NCI-H2196 treated with DMSO at 0.1 percent for 48 hours (cell line): Measurements from ENCODE around the gene PALS1.
"Not testable (repeated sequence)": the region's sequence is repeated elsewhere in the genome, so short reads cannot be mapped to it uniquely, and the experiment has no call there.

Experiments
- DNase-seq: peaks from one replicate; lab custom pipeline; 2025; ENCODE audit not compliant: unreplicated experiment; lab: John Stamatoyannopoulos, UW

Gene PALS1

DNA sequence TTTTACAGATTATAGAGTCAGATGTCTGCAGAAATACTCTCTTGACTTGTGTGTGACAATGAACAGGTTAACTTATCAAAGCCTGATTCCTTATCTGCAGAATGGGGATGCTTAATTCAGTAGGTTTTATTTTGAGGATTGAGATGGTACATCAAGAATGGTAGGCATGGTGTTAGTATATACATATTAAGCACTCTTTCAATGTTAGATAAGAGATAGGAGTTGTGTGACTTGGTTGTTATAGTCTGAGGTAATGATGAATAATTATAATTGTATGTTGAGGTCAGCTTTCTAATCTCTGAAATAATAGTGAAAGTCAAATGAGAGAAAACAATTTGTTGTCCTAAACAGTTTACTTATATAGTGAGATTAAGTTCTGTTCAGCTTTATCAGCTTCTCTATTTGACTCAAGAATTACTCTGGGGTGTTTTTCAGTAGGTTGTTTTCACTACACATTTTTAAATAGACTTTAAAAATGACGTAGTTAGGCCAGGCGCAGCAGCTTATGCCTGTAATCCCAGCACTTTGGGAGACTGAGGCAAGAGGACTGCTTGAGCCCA, 11.9 kb downstream of the PALS1 start:
- DNase-seq, result no peak

DNA sequence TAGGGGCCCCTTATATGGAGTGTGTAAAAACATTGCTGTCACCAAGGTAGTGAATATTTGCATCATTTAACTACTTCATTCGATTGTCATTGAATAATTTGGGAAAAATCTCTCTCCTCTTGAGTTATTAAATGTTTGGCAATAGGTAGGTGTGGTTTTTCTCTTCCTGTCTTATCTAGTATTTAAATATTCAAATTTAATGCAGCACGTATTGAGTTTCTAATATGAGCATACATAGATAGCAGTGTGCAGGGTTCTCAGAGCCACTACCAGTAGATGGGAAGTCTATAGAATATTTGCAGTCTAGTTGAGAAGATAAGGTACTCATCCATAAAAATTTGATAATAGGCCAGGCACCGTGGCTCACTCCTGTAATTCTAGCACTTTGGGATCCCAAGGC, 16.7 kb downstream of the PALS1 start:
- DNase-seq, result no peak

DNA sequence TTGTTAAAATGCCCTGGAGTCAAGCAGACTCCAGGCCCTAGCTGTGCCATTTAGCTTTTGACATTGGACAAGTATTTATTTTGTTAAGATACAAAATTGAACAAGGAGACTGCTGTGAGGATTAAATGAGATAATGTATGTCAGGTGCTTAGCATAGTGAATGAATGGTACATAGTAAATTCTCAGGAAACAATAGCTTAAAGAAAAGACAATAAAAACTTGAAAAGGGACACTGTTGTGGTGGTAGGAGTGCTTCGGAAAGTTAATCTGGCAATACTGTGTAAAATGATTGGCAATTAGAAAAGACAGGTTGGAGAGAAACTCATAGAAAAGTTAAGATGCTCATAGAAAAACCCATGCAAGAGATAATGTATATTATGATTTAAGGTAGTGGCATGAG, 19.7 kb downstream of the PALS1 start:
- no peak for DNase-seq

DNA sequence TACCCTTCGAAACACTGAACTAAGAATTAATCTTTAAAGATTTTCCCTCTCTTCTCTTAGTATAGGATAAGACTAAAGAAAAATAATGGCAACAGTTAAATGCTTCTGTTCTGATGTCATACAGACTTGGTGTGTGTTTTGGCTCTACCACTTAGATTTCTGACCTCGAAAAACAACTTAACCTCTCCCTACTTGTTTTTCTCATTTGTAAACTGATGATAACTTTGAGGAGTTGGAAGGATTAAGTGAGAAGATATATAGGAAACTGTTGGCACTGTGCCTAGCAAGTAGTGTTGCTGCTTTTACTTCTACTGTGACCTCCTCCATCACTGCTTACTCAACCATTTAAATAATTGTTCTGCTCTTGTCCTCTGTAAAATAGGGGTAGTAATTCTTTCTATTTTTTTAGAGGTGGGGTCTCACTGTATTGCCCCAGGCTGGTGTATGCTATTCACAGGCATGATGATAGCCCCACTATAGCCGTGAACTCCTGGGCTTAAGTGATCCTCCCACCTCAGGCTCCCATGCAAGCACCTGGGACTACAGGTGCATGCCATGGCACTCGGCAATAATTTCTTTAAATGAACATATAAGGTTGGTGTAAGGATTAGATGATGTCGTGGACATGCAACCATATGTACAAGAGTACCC, 22.4 kb downstream of the PALS1 start:
- no peak for DNase-seq

DNA sequence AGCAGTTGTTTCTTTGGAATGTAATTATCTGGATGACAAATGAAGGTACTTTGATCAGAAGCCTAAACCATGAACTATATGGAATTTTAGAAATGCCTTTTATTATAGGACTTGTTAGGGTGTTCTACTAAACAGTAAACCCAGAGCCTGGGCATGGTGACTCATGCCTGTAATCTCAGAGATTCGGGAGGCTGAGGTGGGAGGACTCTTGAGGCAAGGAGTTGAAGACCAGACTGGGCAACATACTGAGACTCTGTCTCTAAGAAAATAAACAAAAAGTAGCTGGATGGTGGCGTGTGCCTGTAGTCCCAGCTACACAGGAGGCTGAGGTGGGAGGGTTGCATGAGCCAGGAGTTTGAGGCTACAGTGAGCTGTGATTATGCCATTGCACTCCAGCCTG, 23.9 kb downstream of the PALS1 start:
- no peak for DNase-seq

DNA sequence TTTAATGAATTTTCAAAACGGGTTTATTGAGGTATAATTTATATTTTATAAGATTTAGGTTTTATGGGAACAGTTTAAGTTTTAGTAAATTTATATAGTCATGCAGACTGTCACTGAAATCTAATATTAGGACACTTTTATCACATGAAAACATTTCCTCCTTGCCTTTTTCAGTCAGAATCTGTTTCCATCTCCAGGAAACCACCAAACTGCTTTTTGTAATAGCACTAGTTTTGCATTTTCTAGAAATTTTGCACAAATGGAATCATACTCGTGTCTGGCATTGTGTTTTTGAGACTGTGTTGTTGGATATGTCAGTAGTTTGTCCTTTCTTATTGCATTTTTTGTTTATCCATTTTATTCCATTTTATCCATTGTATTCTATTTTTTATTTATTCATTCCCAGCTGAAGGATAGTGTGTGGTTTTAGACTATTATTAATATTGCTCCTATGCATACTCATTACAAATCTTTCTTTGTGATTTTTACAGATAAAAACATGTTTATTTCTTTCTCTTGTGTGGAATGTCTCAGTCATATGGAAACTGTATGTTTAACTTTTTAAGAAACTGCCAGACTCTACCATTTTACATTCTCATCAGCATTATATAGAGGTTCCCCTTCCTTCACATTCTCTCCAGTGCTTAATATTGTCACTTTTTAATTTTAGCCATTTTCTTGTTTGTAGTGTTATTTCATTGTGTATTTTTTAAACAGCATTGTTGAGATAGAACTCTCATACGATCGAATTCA, 26.5 kb downstream of the PALS1 start:
- DNase-seq, result no peak

DNA sequence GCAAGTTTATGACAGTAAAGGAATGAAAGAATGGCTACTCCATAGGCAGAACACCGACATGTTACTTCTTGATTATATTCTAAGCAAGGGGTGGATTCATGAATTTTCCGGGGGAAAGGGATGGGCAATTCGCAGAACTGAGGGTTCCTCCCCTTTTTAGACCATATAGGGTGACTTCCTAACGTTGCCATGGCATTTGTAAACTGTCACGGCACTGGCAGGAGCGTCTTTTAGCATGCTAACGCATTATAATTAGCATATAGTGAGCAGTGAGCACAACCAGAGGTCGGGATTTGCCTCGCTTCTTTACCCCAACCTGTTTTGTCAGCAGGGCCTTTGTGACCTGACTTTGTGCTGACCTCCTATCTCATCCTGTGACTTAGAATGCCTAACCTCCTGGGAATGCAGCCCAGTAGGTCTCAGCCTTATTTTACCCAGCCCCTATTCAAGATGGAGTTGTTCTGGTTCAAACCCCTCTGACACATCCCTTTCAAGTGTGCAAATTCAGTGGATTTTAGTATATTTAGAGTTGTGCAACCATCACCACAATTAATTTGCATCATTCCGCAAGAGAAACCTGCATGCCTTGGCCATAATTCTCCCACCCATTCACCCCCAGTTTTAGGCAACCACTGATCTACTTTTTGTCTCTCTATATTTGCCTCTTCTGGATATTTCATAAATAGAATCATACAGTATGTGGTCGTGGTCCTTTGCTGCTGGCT, 27.4 kb downstream of the PALS1 start:
- no peak for DNase-seq

DNA sequence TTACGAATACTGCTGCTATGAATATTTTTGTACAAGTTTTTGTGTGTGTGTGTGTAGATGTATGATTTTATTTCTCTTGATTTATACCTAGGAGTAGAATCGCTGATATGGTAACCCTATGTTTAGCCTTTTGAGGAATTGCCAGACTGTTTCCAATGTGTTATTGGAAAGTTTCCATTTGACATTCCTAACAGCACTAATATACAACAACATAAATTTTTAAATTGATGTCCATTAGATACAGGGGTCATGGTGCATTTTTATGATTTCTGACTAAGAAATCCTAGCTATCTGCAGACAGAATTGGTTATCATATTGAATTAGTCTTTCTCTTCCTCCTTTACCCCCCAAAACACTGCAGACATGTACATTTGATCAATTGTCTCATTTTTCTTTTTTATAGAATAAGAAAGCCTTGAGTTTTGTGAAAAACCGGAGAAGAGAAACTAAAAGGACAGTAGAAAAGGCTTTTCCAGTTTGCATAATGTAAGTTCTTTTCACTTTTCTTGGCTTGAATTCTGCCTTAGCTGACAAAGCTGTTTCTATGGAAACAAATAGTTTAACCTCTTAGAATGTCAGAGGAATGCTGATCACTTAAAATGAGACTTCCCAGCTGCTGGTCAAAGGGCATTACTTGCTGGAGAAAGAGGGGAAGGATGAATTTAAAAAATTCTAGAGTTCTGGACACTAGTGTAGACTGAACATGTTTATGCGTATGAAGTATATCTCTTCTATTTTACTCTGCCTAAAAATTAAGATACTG, 28.2 kb downstream of the PALS1 start:
- no peak for DNase-seq

DNA sequence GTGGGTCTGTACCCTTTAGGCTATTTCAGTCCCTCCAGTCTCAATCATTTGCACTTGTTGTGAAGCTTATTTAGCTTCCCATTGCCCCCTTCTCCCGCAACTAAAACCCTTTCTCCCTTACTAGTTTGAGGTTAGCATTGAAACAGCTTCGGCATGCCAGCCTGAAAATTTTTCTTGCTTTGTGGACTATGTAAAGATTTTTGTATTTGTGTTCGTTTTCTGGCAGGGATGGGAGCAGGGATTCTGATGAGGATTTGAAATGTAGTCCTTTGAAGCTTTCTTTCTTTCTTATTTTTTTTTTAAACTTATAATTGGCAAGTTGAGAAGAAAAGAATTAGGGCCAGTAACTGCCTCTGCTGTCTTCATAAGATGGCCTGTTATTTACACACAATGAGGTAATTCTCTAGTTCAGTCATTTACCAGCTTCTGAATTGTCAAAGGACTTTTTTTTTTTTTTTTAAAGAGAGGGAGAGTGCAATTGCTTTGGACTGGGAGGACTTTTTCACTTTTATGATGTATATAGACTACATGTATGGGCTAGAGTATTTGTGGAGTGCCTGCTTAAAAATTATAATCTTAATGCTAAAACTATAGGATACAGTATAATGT, 29.0 kb downstream of the PALS1 start:
- DNase-seq, result no peak

DNA sequence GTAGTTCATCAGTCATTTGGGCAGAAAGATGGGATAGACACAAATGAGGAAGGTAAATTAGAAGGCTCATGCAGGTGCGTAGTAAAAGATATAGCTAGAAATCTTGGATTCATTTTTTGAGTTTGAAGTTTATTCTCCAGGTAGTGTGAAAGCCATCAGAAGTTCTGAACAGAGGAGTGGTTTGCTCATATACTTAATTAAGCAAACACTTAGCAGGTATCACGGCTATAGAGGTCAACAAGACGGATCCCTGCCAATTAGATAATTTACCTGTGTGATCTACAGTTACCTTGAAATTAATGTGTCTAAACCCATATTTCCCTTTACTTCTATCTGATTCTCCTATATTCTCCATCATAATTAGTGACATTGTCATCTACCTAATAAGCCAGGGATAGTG, 29.7 kb downstream of the PALS1 start:
- no peak for DNase-seq

DNA sequence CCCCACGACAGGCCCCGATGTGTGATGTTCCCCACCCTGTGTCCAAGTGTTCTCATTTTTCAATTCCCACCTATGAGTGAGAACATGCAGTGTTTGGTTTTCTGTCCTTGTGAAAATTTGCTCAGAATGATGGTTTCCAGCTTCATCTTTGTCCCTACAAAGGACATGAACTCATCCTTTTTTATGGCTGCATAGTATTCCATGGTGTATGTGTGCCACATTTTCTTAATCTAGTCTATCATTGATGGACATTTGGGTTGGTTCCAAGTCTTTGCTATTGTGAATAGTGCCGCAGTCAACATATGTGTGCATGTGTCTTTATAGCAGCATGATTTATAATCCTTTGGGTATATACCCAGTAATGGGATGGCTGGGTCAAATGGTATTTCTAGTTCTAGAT, 32.0 kb downstream of the PALS1 start:
- DNase-seq, result not testable (repeated sequence)

DNA sequence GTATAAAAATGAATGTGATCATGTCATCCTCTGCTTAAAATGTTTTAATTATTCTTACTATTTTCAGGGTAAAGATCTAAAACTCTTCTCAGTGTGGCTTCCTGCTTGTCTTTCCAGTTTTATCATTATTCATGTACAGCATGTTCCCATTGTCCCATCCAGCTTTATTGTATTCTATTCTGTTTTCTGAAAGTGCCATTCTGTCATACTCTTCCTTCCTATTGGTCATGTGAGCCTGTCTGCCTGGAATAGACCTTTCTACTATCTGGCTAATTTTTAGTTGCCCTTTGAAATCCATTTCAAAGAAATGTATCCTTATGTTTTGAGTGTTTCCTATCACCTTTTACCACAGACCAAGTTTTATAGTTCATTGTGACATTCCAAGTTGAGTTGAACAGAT, 34.9 kb downstream of the PALS1 start:
- no peak for DNase-seq

DNA sequence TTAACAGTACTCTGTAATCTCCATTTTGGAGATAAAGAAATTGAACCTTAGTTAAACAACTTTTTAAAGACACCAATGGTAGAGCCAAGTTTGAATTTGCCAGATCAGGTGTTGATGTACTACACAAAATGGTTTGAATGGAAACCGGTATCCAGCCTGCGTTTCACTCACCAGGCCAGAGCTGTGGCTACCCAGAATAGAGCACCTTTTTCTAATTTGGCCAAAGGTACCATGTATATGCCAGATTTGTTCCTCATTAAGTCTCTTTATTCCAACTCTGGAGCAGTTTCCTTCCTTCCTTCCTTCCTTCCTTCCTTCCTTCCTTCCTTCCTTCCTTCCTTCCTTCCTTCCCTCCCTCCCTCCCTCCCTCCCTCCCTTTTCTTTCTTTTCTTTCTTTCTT, 39.3 kb downstream of the PALS1 start:
- no peak for DNase-seq

DNA sequence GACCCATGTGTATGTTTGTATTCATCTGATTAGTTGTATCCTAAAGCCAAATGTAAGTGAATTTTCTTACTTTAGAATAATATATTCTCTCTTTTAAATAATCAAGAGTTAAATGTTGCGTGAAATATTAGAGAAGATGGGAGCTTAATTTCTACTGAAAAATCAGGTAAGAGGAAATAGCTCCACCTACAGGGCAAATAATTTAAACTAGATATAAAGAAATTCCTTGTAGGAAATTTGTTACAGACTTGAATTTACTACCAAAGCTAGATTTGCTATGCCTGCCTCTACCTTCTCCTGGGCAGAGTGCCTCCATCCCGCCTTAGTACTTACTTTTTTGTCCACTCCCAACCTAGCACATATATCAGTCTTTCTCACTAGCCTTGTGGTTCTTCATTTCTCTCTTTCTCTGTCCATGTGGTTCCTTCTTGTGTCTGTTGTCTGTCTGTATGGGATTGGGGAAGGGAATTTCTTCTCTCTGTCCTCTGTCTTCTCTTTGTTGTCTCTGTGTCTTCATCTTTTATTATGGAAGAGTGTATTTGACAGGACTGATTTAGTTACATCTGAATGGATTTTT, 44.7 kb downstream of the PALS1 start:
- DNase-seq, result peak; percentile 46
